GM21717 (cell line): ENCODE results near the gene GYPB.
"Not testable (repeated sequence)": the region's sequence is repeated elsewhere in the genome, so short reads cannot be mapped to it uniquely, and the experiment has no call there.

ENCODE experiments used
- ATAC-seq: cut with Tn5 transposase; IDR thresholded peaks from one replicate; pipeline ENCODE4 v1.9.1; 2021; ENCODE audit warnings: mild to moderate bottlenecking, moderate library complexity; ENCODE audit not compliant: unreplicated experiment

GYPB gene

DNA sequence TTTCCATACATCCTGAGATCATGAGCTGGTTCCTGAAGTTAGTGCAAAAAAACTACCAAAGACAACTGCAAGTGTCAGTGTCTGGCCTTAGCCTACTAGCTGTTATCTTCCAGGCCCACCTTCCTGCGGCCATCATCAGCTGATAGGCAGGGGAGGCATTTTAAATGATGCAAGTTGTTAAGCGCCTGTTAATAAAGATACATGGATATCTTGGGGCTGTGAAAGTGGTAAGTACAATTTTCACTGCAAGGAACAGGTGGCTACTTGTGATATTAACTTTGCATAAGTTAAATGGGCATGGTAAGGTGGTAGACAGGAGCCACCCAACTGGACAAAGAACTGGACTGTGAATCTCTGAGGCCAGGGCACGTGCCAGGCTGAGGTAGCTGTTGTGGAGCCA is at the start of gene GYPB:
Gene GYPB (minus strand): TSS at position 104 of the 400 bp plus-strand sequence. CDS start 93 bp downstream, at position 11.
- ATAC-seq: not testable (repeated sequence)

DNA sequence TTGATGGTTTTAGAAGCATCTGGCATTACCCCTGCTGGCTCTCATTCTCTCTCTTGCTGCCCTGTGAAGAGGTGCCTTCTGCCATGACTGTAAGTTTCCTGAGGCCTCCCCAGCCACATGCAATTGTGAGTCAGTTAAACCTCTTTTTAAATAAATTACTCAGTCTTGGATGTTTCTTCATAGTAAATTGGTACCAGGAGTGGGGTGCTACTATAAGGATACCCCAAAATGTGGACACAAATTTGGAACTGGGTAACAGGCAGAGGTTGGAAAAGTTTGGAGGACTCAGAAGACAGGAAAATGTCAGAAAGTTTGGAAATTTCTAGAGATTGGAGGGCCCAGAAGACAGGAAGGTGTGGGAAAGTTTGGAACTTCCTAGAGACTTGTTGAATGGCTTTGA is 42.4 kb upstream of the GYPB start:
- ATAC-seq: not testable (repeated sequence)

DNA sequence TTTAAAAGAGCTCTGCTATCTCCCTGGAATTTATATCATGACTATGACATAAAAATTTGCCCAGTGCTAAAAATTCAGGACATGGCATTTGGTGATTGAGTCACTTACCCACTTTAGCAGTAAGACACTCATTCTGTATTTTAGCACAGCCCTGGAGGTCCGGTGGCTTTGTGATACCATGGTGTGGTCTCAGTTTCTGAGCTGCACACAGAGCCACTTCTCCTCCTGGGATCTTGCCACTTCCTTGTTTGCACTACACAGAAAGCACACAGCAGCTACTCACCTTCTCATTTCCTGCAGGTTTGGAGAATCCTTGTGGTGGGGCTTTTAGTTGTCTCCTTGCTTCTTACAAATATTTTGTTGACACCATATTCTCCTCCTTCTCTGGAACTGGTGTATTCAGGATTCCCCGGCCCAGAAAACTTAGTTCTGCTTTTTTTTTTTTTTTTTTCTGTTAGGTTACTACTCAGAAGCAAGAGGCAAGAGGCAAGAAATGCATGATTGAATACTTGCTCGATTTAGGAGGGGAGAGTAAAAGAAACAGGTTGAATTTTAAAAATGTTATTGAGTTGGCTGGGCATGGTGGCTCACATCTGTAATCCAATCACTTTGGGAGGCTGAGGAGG is 41.2 kb upstream of the GYPB start:
- not testable (repeated sequence) for ATAC-seq

DNA sequence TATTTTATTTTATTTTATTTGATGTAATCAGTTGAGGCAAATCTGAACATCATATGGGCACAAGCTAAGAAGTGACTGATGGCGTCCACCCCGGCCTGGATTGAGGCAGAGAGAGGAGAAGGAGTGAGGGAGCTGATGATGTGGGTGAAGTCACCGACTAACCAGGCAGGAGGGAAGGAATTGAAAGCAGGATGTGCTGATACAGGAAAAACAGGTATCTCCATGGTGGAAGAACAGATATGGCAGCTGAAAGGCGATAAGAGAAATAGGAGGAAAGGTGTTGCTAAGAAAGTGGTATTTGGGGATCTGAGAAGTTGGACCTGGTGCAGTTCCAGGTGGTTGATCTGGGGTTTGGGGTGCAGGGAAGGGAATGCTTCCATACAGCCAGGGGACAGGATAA is 37.6 kb upstream of the GYPB start:
- no peak for ATAC-seq

DNA sequence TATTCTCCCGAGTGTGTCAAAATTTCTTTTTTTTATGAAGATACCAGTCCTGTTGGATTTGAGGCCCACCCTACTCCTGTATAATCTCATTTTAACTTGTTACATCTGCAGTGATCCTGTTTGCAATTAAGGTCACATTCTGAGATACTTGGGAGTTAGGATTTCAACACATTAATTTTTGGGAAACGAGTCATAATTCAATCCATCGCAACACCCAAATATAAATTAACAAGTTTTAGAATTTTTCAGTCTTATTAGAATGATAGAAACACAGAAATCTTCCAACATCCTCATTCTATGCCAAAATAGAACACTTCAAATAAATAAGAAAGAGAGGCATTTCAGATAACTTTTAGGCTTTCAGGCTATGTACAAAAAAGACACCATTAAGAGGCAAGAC is 36.2 kb upstream of the GYPB start:
- not testable (repeated sequence) for ATAC-seq

DNA sequence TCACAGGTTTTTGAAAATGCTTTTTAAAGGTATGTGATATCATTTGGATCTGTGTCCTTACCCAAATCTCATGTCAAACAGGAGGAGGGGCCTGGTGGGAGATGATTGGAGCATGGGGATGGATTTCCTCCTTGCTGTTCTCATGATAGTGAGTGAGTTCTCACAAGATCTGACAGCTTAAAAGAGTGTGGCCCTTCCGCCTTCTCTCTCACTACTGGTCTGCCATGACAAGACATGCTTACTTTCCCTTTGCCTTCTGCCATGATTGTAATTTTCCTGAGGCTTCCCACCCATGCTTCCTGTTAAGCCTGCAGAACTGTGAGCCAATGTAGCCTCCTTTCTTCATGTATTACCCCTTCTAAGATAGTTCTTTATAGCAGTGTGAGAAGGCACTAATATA is 32.3 kb upstream of the GYPB start:
- not testable (repeated sequence) for ATAC-seq

DNA sequence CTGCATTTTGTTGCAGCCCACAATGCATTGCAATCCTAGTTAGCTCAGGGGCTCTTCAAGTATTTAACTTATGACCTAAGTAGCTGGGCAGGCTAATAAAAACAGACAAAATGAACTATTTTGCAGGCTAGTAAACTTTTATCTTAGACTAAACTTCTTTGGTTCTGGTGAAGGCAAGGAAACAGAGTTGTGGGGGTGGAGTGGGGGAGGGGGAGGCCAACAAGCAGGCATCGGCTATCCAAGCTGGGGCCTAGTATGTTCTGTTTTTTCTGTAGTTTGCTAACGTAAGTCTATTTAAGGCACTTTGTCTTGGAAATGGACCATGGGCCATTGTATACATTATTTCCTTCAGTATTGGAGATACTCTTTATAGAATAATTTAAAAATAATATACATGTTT is 31.5 kb upstream of the GYPB start:
- ATAC-seq: not testable (repeated sequence)

DNA sequence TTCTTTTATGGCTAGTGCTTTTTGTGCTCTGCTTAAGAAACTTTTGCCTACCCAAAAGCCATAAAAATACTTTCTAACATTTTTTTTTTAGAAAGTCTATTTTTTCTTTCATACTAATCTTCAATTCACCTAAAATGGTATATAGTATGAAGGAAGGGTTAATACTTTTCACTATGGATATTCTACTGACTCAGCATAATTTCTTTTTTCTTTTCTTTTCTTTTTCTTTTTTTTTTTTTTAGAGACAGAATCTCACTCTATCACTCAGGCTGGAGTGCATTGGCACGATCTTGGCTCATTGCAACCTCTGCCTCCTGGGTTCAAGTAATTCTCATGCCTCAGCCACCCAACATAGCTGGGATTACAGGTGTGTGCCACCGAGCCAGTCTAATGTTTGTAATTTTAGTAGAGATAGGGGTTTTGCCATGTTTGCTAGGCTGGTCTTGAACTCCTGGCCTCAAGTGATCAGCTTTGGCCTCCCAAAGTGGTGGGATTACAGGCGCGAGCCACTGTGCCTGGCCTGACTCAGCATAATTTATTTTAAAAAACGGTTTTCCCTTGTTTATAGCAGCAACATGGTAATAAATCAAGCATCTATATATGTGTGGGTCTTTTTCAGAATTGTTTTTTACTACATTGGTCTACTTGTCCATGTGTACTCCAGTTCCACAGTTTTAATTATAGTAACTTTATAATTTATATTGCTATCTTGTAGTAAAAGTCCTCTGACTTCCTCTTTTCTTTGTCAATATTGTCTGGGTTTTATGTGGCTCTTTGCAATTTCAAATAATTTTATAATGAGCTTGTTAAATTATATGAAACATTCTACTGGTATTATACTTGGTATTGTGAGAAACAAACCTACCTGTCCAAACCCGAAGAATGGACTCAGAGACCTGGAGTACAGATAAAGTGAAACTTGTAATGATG is 30.6 kb upstream of the GYPB start:
- ATAC-seq: not testable (repeated sequence)

DNA sequence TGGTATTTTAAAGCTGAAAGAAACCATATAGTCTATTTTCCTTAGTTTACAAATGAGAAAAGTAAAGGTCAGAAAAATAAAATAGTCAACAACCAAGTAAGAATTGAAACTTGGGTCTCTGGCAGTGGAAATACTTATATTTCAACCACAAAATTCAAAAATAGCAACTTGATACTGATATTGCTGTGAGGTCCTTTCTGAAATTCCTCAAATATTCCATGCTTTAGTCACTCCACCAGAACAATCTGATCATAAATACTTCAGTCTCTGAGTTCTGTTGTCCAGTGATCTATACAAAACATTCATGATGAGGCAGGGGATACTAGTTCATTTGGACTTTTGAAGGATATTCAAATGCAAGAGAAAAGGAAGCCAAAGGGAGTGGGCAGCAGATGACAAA is 25.8 kb upstream of the GYPB start:
- ATAC-seq: not testable (repeated sequence)

DNA sequence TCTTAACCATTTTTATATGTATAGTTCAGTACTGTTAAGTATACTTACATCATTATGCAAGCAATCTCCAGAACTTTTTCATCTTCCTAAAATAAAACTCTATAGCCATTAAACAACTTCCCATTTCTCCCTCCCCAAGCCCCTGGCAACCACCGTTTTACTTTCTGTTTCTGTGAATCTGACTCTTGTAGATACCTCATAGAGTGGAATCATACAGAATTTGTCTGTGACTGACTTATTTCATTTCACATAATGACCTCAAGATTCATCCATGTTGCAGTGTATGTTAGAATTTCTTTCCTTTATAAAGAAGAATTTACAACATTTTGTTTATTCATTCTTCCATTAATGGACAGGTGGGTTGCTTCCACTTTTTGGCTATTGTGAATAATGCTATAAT is 13.4 kb upstream of the GYPB start:
- not testable (repeated sequence) for ATAC-seq

DNA sequence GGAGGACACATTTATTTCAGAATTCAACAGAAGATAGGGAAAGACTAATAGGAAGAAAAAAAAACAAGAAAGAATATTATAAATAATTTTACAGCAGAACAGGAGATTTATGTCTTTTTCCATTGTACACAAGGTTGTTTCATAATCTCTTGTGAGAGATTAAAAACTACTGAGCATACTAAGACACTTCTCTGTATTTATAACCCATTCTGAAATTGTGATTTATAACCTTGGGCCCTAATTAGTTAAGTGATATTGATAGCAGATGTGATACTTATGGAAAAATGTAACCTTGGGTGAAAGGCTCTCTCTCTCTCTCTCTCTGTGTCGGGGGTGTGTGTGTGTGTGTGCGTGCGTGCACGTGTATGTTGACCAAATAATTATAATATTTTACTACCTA is 12.7 kb upstream of the GYPB start:
- not testable (repeated sequence) for ATAC-seq

DNA sequence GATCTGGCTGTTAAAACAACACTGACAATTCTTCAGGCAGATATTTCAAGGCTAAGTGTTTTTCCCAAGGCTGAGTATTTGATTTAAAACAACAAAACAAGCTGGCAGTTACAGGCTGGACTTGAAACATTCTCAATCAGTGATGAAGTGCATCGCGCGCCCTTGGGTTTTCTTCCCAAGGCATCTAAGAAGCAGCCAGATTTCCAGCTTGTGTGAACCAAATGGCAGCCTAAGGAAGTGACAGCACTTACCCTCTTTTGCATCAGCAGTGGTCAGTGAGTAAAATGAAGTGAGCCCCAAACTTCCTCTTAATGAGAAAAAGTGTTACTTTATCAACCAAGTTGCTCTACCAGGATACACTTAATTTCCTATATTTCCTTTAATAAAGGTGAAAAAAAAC is 12.2 kb upstream of the GYPB start:
- not testable (repeated sequence) for ATAC-seq

DNA sequence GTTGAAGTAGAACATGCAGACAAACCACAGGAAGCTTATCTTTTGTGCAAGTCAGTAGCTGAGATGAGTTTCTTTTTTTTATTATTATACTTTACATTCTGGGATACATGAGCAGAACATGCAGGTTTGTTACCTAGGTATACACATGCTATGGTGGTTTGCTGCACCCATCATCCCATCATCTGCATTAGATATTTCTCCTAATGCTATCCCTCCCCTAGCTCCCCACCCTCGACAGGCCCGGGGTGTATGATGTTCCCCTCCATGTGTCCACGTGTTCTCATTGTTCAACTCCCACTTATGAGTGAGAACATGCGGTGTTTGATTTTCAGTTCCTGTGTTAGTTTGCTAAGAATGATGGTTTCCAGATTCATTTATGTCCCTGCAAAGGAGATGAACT is 11.5 kb upstream of the GYPB start:
- not testable (repeated sequence) for ATAC-seq

DNA sequence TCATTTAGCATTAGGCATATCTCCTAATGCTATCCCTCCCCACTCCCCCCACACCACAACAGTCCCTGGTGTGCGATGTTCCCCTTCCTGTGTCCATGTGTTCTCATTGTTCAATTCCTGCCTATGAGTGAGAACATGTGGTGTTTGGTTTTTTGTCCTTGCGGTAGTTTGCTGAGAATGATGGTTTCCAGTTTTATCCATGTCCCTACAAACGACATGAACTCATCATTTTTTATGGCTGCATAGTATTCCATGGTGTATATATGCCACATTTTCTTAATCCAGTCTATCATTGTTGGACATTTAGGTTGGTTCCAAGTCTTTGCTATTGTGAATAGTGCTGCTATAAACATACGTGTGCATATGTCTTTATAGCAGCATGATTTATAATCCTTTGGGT is 7.5 kb upstream of the GYPB start:
- ATAC-seq: not testable (repeated sequence)

DNA sequence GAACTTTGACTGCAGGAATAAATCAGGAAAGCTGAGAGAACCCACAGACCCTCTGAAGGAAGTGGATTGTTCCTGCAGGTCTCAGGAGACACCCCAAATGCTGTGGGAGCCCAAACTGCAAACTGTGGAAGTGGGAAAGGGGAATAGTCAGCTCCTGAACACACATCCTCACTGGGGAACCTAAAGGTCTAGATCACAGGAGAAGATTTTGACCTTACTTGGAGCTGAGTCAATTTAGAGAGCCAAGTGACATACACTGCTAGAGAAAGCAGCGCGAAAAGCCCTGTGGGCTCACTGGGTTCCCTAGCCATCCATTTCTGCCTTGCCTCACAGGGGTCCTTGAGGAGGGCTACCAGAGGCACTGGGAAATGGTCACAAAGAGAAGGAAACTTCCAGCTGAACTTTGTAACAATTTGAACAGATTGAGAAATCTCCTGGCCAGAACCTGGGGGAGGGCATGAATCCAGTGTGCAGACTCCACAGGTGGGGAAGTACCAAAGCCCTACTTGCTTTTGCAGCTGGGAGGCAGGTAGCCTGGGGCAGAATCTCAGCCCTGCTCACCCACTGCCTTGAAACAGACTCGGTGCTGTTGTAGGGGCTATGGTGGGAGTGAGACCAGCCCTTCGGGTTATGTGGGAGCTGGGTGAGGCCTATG is 5.3 kb upstream of the GYPB start:
- ATAC-seq: not testable (repeated sequence)

DNA sequence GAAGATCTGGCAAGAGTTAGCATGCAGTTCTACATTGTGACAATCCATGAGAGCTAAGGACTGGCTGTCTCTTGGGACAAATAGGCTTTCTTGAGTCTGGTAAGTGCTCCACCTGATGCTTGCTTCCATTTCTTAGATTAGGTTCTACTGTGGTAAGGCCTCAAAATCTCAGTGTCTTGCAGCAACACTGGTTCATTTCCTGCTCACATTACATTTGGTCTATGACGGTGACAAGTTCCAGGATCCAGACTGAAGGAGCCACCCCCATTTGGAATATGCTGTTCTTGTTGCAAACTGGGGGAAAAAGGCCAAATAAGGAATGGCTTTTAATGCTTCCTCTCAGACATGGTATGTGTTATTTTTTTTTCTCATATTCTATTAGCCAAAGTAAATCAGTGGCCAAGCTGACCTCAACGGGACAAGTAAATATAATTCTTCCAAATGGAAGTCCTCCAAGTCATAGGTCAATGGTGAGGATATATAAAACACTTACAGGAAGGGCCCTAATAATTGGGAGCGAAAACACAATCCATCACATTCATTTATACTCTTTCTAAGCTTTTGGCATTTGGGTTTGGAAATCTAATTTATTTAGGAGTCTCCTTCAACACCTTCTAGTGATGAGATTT is 3.7 kb upstream of the GYPB start:
- not testable (repeated sequence) for ATAC-seq

DNA sequence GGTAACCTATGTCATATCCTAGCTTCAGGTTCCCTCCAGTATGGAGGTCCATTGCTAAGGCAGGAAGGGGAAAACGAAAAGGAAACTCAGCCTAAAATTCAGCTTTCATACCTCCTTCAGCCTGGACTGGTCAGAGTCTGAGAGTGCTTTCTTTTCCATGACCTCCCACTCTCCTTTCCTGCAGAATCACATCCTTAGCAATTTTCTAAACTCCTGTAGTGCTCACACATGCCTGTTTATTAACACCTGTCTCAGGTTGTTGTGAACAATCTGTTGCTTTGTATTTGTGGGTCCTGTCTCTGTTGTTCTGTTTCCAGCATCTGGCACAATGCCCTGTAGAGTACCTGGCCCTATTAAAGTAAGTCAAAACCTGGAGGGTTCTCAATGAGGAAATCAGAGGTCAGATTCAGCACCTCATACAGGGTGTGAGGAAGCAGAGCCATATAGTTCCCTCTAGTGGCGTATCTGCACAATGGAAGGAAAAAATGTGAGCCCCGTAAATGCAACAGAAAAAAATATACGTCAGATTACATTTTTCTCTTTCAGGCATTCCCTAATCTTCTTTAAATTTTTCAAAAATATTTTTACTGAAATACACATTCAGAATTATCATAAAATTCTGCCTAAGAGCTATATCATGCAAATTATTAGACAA is 2.3 kb upstream of the GYPB start:
- not testable (repeated sequence) for ATAC-seq

DNA sequence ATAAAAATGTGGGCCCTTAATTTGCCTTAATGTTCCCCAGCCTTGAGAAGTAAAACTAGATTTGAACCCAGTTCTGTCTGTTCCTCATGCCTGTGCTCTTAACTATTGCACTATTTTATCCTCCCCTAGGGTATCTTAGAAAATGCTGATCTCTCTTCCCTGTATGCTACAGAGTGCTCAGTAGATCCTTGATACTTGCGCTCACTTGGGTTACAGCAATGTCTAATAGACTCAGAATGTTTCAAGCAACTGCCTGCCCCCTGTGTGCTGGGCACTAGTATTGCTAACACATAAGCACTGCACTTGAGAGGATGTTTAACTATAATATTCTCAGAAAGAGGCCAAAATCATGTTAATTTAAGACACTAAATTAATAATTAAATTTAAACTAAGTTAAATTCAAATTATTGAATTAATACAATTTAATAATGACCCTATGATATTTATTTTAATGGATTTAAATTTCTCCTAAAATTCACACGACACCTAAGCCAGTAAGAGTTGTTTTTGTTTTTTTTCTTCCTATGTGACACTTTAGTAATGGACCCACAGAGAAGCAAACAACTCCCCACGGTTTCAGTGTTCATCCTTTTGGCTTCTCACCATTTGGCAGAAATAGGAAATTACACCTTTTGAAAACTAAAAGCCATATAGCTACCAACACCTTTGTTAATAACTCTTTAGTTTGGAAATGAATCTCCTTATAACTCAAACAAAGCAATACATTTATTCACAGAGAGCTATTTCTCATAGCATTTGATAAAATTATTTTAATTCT is 768 bp downstream of the GYPB start:
- ATAC-seq: not testable (repeated sequence)

DNA sequence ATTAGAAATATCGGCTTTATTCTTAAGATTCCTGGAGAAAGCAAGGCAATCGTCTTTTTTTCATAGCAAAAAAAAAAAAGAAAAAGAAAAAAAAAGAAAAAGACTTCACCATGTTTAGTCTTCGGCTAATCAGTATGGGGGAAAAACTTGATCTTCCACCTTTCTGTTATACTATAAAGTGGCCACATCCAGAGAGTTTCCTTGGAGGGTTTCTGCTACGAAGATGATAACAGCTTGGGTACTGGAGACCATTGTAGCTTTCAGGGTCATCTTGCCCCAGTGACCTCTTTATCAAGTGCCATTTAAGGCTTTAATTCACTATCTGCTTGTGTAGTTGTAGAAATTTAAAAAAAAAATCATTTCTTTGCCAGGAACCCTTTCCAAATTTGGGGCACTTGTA is 1.9 kb downstream of the GYPB start:
- not testable (repeated sequence) for ATAC-seq
